H9 (cell line): ENCODE results near the gene SHISA9. TPM values are rescaled to one million over a fixed set of nuclear protein-coding genes. Genes with fewer than 3 reads are reported as not detected.

Experiments used
- DNase-seq: peaks from one replicate; pipeline ENCODE4 v3.0.0-alpha.2; 2017
- H2AFZ ChIP-seq: one replicate; pipeline ENCODE4 v1.6.1; 2013; ENCODE audit warnings: mild to moderate bottlenecking, low read length, control low read depth, moderate library complexity
- H2AK5ac ChIP-seq: 2 replicates; pipeline ENCODE4 v1.6.1; 2013; ENCODE audit warnings: low read length, control low read depth, mixed read lengths; ENCODE audit not compliant: insufficient read length
- H2BK120ac ChIP-seq: one replicate; pipeline ENCODE4 v1.6.1; 2013; ENCODE audit warnings: low read depth, mild to moderate bottlenecking, low read length, control low read depth, inconsistent platforms; ENCODE audit not compliant: poor library complexity, severe bottlenecking
- H2BK12ac ChIP-seq: 2 replicates; pipeline ENCODE4 v1.6.1; 2013; ENCODE audit warnings: low read length, control low read depth, mixed read lengths, low read depth; ENCODE audit not compliant: insufficient read length
- H2BK15ac ChIP-seq: 2 replicates; pipeline ENCODE4 v1.6.1; 2013; ENCODE audit warnings: low read depth, low read length, control low read depth
- H2BK20ac ChIP-seq: one replicate; pipeline ENCODE4 v1.6.1; 2013; ENCODE audit warnings: low read depth, mild to moderate bottlenecking, low read length, control low read depth, inconsistent platforms; ENCODE audit not compliant: poor library complexity, severe bottlenecking
- H2BK5ac ChIP-seq: 2 replicates; pipeline ENCODE4 v1.6.1; 2013; ENCODE audit warnings: low read length, control low read depth, mixed read lengths; ENCODE audit not compliant: insufficient read length
- H3K14ac ChIP-seq: 2 replicates; pipeline ENCODE4 v1.6.1; 2013; ENCODE audit warnings: low read length, control low read depth; ENCODE audit not compliant: insufficient read depth
- H3K18ac ChIP-seq: 2 replicates; pipeline ENCODE4 v1.6.1; 2013; ENCODE audit warnings: low read depth, mild to moderate bottlenecking, mixed read lengths, low read length, control low read depth; ENCODE audit not compliant: insufficient read length
- H3K23ac ChIP-seq: 2 replicates; pipeline ENCODE4 v1.6.1; 2013; ENCODE audit warnings: low read length, control low read depth, mixed read lengths, low read depth; ENCODE audit not compliant: insufficient read length
- H3K23me2 ChIP-seq: 2 replicates; pipeline ENCODE4 v1.6.1; 2013; ENCODE audit warnings: low read depth, mild to moderate bottlenecking, mixed read lengths, low read length, control low read depth; ENCODE audit not compliant: insufficient read length, poor library complexity, severe bottlenecking
- H3K27ac ChIP-seq: 2 replicates; pipeline ENCODE4 v1.5.1; 2013; ENCODE audit warnings: low read length, control low read depth, mixed read lengths, low read depth; ENCODE audit not compliant: insufficient read length
- H3K27me3 ChIP-seq: 2 replicates; pipeline ENCODE4 v1.6.1; 2013; ENCODE audit warnings: low read length, control low read depth, inconsistent platforms; ENCODE audit not compliant: insufficient read depth
- H3K4ac ChIP-seq: 2 replicates; pipeline ENCODE4 v1.6.1; 2013; ENCODE audit warnings: low read depth, mild to moderate bottlenecking, control low read depth, inconsistent platforms, low read length, moderate library complexity
- H3K4me1 ChIP-seq: 2 replicates; pipeline ENCODE4 v1.6.1; 2013; ENCODE audit warnings: low read length, control low read depth, inconsistent platforms; ENCODE audit not compliant: insufficient read depth
- H3K4me2 ChIP-seq: 2 replicates; pipeline ENCODE4 v1.6.1; 2013; ENCODE audit warnings: low read length, control low read depth, mixed read lengths; ENCODE audit not compliant: insufficient read length, insufficient read depth
- H3K56ac ChIP-seq: 2 replicates; pipeline ENCODE4 v1.6.1; 2013; ENCODE audit warnings: low read depth, mild to moderate bottlenecking, mixed read lengths, low read length, control low read depth; ENCODE audit not compliant: insufficient read length
- H3K79me1 ChIP-seq: 2 replicates; pipeline ENCODE4 v1.6.1; 2013; ENCODE audit warnings: low read depth, mild to moderate bottlenecking, moderate library complexity, low read length, control low read depth, inconsistent platforms; ENCODE audit not compliant: insufficient read depth, poor library complexity, severe bottlenecking
- H3K79me2 ChIP-seq: 2 replicates; pipeline ENCODE4 v1.6.1; 2013; ENCODE audit warnings: low read length, control low read depth, inconsistent platforms; ENCODE audit not compliant: insufficient read depth
- H3K9ac ChIP-seq: 2 replicates; pipeline ENCODE4 v1.6.1; 2013; ENCODE audit warnings: low read length, control low read depth, mixed read lengths; ENCODE audit not compliant: insufficient read length; ENCODE audit errors: extremely low read depth
- H3K9me3 ChIP-seq: one replicate; pipeline ENCODE4 v1.6.1; 2013; ENCODE audit warnings: low read depth, low read length, inconsistent platforms; ENCODE audit not compliant: control insufficient read depth
- H3T11ph ChIP-seq: one replicate; pipeline ENCODE4 v1.6.1; 2013; ENCODE audit warnings: mild to moderate bottlenecking, low read length, control low read depth, inconsistent platforms
- H4K20me1 ChIP-seq: one replicate; pipeline ENCODE4 v1.6.1; 2013; ENCODE audit not compliant: control insufficient read depth, insufficient read length, insufficient read depth
- H4K5ac ChIP-seq: 2 replicates; pipeline ENCODE4 v1.6.1; 2013; ENCODE audit warnings: low read depth, mild to moderate bottlenecking, mixed read lengths, low read length, control low read depth; ENCODE audit not compliant: insufficient read length
- H4K8ac ChIP-seq: replicated peaks from 2 replicates; pipeline ENCODE4 v1.6.1; 2013; ENCODE audit warnings: low read length, control low read depth, mixed read lengths, low read depth; ENCODE audit not compliant: insufficient read length
- H4K91ac ChIP-seq: 2 replicates; pipeline ENCODE4 v1.6.1; 2013; ENCODE audit warnings: low read depth, mild to moderate bottlenecking, moderate library complexity, mixed read lengths, low read length, control low read depth; ENCODE audit not compliant: insufficient read length
- H3K27ac Mint-ChIP-seq, 3 experiments: 2 replicates in 2 of 3; 3 replicates in 1 of 3; pipeline ENCODE4 v1.8.0; 2020 to 2021; ENCODE audit warnings: mixed read lengths in 3 of 3, mild to moderate bottlenecking in 1 of 3, moderate library complexity in 1 of 3
- H3K27me3 Mint-ChIP-seq: 2 replicates; pipeline ENCODE4 v1.8.0; 2021; ENCODE audit warnings: low read depth, mild to moderate bottlenecking, moderate library complexity, mixed read lengths
- H3K36me3 Mint-ChIP-seq, 3 experiments: 2 replicates in 2 of 3; 3 replicates in 1 of 3; pipeline ENCODE4 v1.8.0; 2020 to 2021; ENCODE audit warnings: low read depth in 3 of 3, mixed read lengths in 3 of 3; ENCODE audit not compliant: insufficient read depth in 1 of 3
- H3K4me1 Mint-ChIP-seq, 2 experiments: 2 replicates each; pipeline ENCODE4 v1.8.0; 2020; ENCODE audit warnings: mixed read lengths in 2 of 2
- H3K4me3 Mint-ChIP-seq, 2 experiments: 2 replicates in 1 of 2; 3 replicates in 1 of 2; pipeline ENCODE4 v1.8.0; 2020 to 2021; ENCODE audit warnings: mild to moderate bottlenecking in 2 of 2, mixed read lengths in 2 of 2, moderate library complexity in 1 of 2
- H3K9me3 Mint-ChIP-seq, 2 experiments: 2 replicates in 1 of 2; 3 replicates in 1 of 2; pipeline ENCODE4 v1.8.0; 2020; ENCODE audit warnings: mild to moderate bottlenecking in 2 of 2, mixed read lengths in 2 of 2, moderate library complexity in 1 of 2
- CTCF ChIP-seq: fragments of 200-600 bp; sonication (generic); conservative IDR thresholded peaks from 3 replicates; pipeline ENCODE4 v1.8.0; 2021; ENCODE audit warnings: antibody characterized with exemption, mild to moderate bottlenecking
- WGBS: extraction: QIAGEN DNeasy Blood & Tissue Kit; methylation state at CpG from one replicate; pipeline ENCODE4 v1.1.7; 2013; ENCODE audit warnings: missing lambda C conversion rate, low lambda C conversion rate, mixed read lengths; ENCODE audit not compliant: insufficient read length; ENCODE audit errors: extremely low coverage; 5-methylcytosine and 5-hydroxymethylcytosine counted together
- total RNA-seq: library from RNA; stranded (reverse); gene quantifications from 2 replicates; pipeline ENCODE4 v1.2.1, GENCODE V29; 2021

SHISA9 gene
- total RNA-seq, 1 experiment from 2014 or later = 7.0 TPM

GRCh38 chr16:13093661-13094060 is 192.3 kb downstream of the SHISA9 start:
- no peaks in the 10 kb centered on the region; the same call in 1 of the 2 replicates for H3K4me1 ChIP-seq
- H3K4me2 ChIP-seq = no peak overlapping the region
- no peak overlapping the region for H3K9ac ChIP-seq
- H3K9me3 ChIP-seq = no peaks in the 10 kb centered on the region
- H4K20me1 ChIP-seq = no peaks in the 10 kb centered on the region
- no peak overlapping the region for H3K56ac ChIP-seq
- no CpG with 5 or more reads among the region's 7 CpGs for WGBS
- H3T11ph ChIP-seq = no peak overlapping the region
- H2BK12ac ChIP-seq = no peak overlapping the region
- H4K91ac ChIP-seq = no peak overlapping the region
- no peak overlapping the region for H3K4ac ChIP-seq
- no peak overlapping the region for H2AFZ ChIP-seq
- Mint-ChIP-seq H3K27me3 (peaks cover 2% of the 10 kb centered on the region; the same call in 1 of the 2 replicates), H3K27ac (peak overlapping the region in 2 of 3 experiments; percentile 62 to 76; a peak in 2 of 7 replicates), H3K4me3 (no peak overlapping the region), H3K4me1 (peaks cover 13 to 25% of the 10 kb centered on the region in 2 experiments), H3K36me3 (peaks cover 10 to 20% (median 15%) of the 10 kb centered on the region in 3 experiments), H3K9me3 (peaks cover 14 to 20% of the 10 kb centered on the region in 2 experiments)
- H4K8ac ChIP-seq = no peak overlapping the region
- H2BK5ac ChIP-seq = no peak overlapping the region
- H3K23me2 ChIP-seq = no peaks in the 10 kb centered on the region
- no peak overlapping the region for H3K14ac ChIP-seq
- peak; percentile 56 for DNase-seq
- no peak overlapping the region for H2BK15ac ChIP-seq
- H4K5ac ChIP-seq = no peak overlapping the region
- no peak overlapping the region for H3K27ac ChIP-seq
- H3K23ac ChIP-seq = no peak overlapping the region
- H2BK20ac ChIP-seq = no peak overlapping the region
- H2BK120ac ChIP-seq = no peak overlapping the region
- no peak overlapping the region for H3K18ac ChIP-seq
- no peak overlapping the region for H2AK5ac ChIP-seq
- no peaks in the 10 kb centered on the region for H3K79me2 ChIP-seq
- TF ChIP-seq CTCF = no peak
- no peaks in the 10 kb centered on the region for H3K79me1 ChIP-seq
- no peaks in the 10 kb centered on the region for H3K27me3 ChIP-seq
